HCT116 (cell line): ENCODE measurements around the gene SLC24A3. TPM values are rescaled to one million over a fixed set of nuclear protein-coding genes. Genes with fewer than 3 reads are reported as not detected.

ENCODE experiments used
- ATAC-seq: fragments of 200-7000 bp; cut with Tn5 transposase; 2 replicates; pipeline ENCODE4 v1.9.1; 2020; ENCODE audit warnings: mild to moderate bottlenecking, moderate library complexity
- BruUV-seq: library from RNA; stranded (reverse); fragments of 400-500 nt; replicated peaks from 2 replicates; lab custom pipeline; 2021; lab: Mats Ljungman, UMichigan
- CTCF ChIA-PET: fragments of 300-600 bp; sonication (Branson Sonifier 250); formaldehyde crosslinking; loops from one replicate; lab custom pipeline; 2021; ENCODE audit warnings: antibody characterized with exemption; lab: Charles Lee
- POLR2A ChIA-PET: fragments of 300-600, 350-600 bp; sonication (Branson Sonifier 250); formaldehyde crosslinking; loops from one replicate; lab custom pipeline; 2021; ENCODE audit warnings: antibody characterized with exemption; lab: Charles Lee
- RAD21 ChIA-PET, 2 experiments: fragments of 300-600 bp; sonication (Branson Sonifier 250); formaldehyde crosslinking; loops; one replicate each; lab custom pipeline; 2023; ENCODE audit warnings: low total read pairs in 2 of 2; ENCODE audit not compliant: uncharacterized antibody in 2 of 2, unreplicated experiment in 2 of 2, low non-redundant PET in 1 of 2; lab: Charles Lee
- DNase-seq: peaks from one replicate; pipeline ENCODE4 v3.0.0-alpha.2; 2010; ENCODE audit warnings: low read depth, low spot score
- H2AFZ ChIP-seq: fragments of 200-600 bp; shearing (Covaris generic), sonication (generic); 2 replicates; pipeline ENCODE4 v1.6.1; 2017; ENCODE audit warnings: low read depth, mixed run types, mixed read lengths, antibody characterized with exemption, low read length; ENCODE audit not compliant: poor library complexity, severe bottlenecking
- H3K27ac ChIP-seq: 2 replicates; pipeline ENCODE4 v1.5.1; 2012; ENCODE audit warnings: low read depth, low read length
- H3K27me3 ChIP-seq: fragments of 200-600 bp; sonication (generic); 2 replicates; pipeline ENCODE4 v1.6.1; 2016; ENCODE audit warnings: mixed run types, low read length, mixed read lengths; ENCODE audit not compliant: insufficient read depth
- H3K36me3 ChIP-seq, 2 experiments: fragments of 200-500 bp in 1 of 2; fragments of 200-600 bp in 1 of 2; sonication (Bioruptor generic) in 1 of 2; sonication (generic) in 1 of 2; 2 replicates each; pipeline versions ENCODE4 v1.5.1 to v1.6.1; 2014 to 2016; ENCODE audit warnings: low read length in 2 of 2, inconsistent platforms in 1 of 2, mixed read lengths in 1 of 2, mixed run types in 1 of 2; ENCODE audit not compliant: insufficient read depth in 2 of 2, control insufficient read depth in 1 of 2
- H3K4me1 ChIP-seq, 2 experiments: fragments of 200-600 bp in 1 of 2; sonication (generic) in 1 of 2; 2 replicates each; pipeline versions ENCODE4 v1.5.1 to v1.6.1; 2012 to 2017; ENCODE audit warnings: low read length in 2 of 2, inconsistent platforms in 1 of 2, mild to moderate bottlenecking in 1 of 2, mixed read lengths in 1 of 2, mixed run types in 1 of 2, moderate library complexity in 1 of 2; ENCODE audit not compliant: insufficient read depth in 2 of 2, control insufficient read depth in 1 of 2
- H3K4me2 ChIP-seq: fragments of 200-600 bp; sonication (generic); 2 replicates; pipeline ENCODE4 v1.6.1; 2017; ENCODE audit warnings: mixed run types, low read length, mixed read lengths
- H3K4me3 ChIP-seq, 2 experiments: fragments of 200-600 bp in 1 of 2; sonication (generic) in 1 of 2; replicated peaks in 1 of 2; 2 replicates each; pipeline ENCODE4 v1.5.1; 2011 to 2016; ENCODE audit warnings: low read length in 2 of 2, control low read depth in 1 of 2, low read depth in 1 of 2, mild to moderate bottlenecking in 1 of 2, mixed read lengths in 1 of 2, mixed run types in 1 of 2
- H3K79me2 ChIP-seq: fragments of 200-600 bp; sonication (generic); 2 replicates; pipeline ENCODE4 v1.6.1; 2017; ENCODE audit warnings: mild to moderate bottlenecking, mixed run types, low read length, moderate library complexity, mixed read lengths; ENCODE audit not compliant: insufficient read depth
- H3K9ac ChIP-seq: fragments of 200-600 bp; sonication (generic); 2 replicates; pipeline ENCODE4 v1.6.1; 2016; ENCODE audit warnings: low read length, mixed read lengths
- H3K9me2 ChIP-seq: fragments of 200-600 bp; sonication (generic), shearing (Covaris generic); 2 replicates; pipeline ENCODE4 v1.6.1; 2017; ENCODE audit warnings: mixed run types, mild to moderate bottlenecking, moderate library complexity; ENCODE audit not compliant: insufficient read depth
- H3K9me3 ChIP-seq, 2 experiments: fragments of 200-500 bp in 1 of 2; fragments of 200-600 bp in 1 of 2; sonication (Bioruptor generic) in 1 of 2; sonication (generic) in 1 of 2; 2 replicates each; pipeline ENCODE4 v1.6.1; 2014 to 2017; ENCODE audit warnings: low read length in 2 of 2, mixed read lengths in 2 of 2, inconsistent platforms in 1 of 2, low read depth in 1 of 2, mild to moderate bottlenecking in 1 of 2, mixed run types in 1 of 2, moderate library complexity in 1 of 2; ENCODE audit not compliant: control insufficient read depth in 1 of 2, insufficient read depth in 1 of 2
- H4K20me1 ChIP-seq: fragments of 200-600 bp; sonication (generic), shearing (Covaris generic); 2 replicates; pipeline ENCODE4 v1.6.1; 2017; ENCODE audit warnings: mixed run types, mild to moderate bottlenecking, moderate library complexity; ENCODE audit not compliant: insufficient read depth
- EZH2 ChIP-seq: fragments of 200-600 bp; sonication (generic); IDR thresholded peaks from 2 replicates; pipeline ENCODE4 v1.6.1; 2017; ENCODE audit warnings: antibody characterized with exemption, mixed run types
- ZFX ChIP-seq: fragments of 450-650 bp; IDR thresholded peaks from 2 replicates; pipeline ENCODE4 v1.6.1; 2017
- intact Hi-C: fragments of 100-400 bp; cut with micrococcal nuclease; formaldehyde crosslinking; loops from 2 replicates; pipeline ENCODE4 v1.10.0; 2022
- total RNA-seq: library from RNA; stranded (reverse); gene quantifications from one replicate; pipeline ENCODE4 v1.2.1, GENCODE V29; 2021; ENCODE audit not compliant: unreplicated experiment

SLC24A3 gene
- total RNA-seq, 1 experiment from 2014 or later: not detected

DNA sequence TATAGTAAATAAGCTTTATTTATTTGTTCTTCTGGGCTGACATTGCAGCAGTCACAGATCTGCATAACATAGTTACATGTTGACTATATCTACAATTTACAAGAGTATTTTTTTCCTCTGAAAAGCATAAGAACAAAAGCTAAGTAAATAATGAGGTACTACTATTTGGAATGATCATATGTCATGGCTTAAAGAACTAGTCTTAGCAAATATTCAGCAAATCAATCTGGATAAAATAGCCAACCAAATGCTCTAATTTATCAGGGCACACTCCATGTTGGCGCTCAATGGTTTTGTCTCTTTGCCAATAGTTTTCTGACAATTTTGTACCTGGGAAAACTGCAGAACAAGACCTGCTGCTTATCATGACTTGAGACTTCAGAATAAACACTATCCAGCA lies 312.2 kb downstream of the SLC24A3 start:
- Histone ChIP-seq H3K27me3 (no peaks in the 10 kb centered on the region), H3K36me3 (no peaks in the 10 kb centered on the region), H3K27ac (no peak overlapping the region), H3K9ac (no peak overlapping the region), H3K4me1 (no peaks in the 10 kb centered on the region), H3K9me3 (no peaks in the 10 kb centered on the region), H4K20me1 (no peaks in the 10 kb centered on the region), H3K4me2 (no peak overlapping the region), H2AFZ (no peak overlapping the region), H3K4me3 (no peak overlapping the region), H3K9me2 (no peaks in the 10 kb centered on the region), H3K79me2 (no peaks in the 10 kb centered on the region)
- POLR2A ChIA-PET: no interaction called here
- intact Hi-C loops: no loop called here
- CTCF ChIA-PET: no interaction called here
- DNase-seq: no peak
- no peak for TF ChIP-seq EZH2
- RAD21 ChIA-PET: no interaction called here
- no TSS peak for BruUV-seq
- ATAC-seq: no peak

DNA sequence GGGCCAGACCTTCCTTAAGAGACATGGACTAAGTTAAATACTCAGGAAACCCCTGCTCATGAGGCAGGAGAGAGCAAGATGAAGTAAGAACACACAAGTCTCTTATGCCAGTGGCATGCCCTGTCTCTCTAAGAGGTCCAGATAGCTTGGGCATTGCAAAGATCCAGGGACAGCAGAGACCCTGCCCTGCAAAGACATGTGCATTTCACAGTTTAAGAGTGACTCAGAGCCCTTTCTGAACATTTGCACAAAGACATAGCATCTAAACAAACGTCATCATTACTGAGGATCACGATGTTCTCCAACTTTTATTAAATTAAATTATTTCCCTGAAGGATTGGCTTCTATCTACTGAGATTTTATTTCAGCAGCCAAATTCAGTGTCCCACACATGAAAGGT lies 315.1 kb downstream of the SLC24A3 start:
- Histone ChIP-seq H4K20me1 (no peaks in the 10 kb centered on the region), H3K79me2 (no peaks in the 10 kb centered on the region), H3K4me3 (no peak overlapping the region), H3K4me2 (no peak overlapping the region), H2AFZ (no peak overlapping the region), H3K9me3 (no peaks in the 10 kb centered on the region), H3K27ac (no peak overlapping the region), H3K4me1 (no peaks in the 10 kb centered on the region), H3K27me3 (no peaks in the 10 kb centered on the region), H3K9ac (no peak overlapping the region), H3K36me3 (no peaks in the 10 kb centered on the region), H3K9me2 (no peaks in the 10 kb centered on the region)
- intact Hi-C loops: no loop called here
- ATAC-seq: no peak
- no peak for DNase-seq
- ChIA-PET POLR2A (no interaction called here), CTCF (no interaction called here), RAD21 (no interaction called here)
- no TSS peak for BruUV-seq
- no peak for TF ChIP-seq ZFX
